Effector memory CD8-positive, alpha-beta T cell (primary cell): ENCODE measurements around the gene PDLIM5.
"Not testable (repeated sequence)": the region's sequence is repeated elsewhere in the genome, so short reads cannot be mapped to it uniquely, and the experiment has no call there.

Source experiments
- ATAC-seq: fragments of 150-1000 bp; cut with Tn5 transposase; replicated peaks from 2 replicates; pipeline ENCODE4 v1.10.0; 2021; ENCODE audit warnings: mild to moderate bottlenecking, moderate library complexity
- DNase-seq, 3 experiments: peaks; one replicate each; pipeline ENCODE4 v3.0.0; 2021
- H3K27ac Mint-ChIP-seq, 2 donors: one replicate each; pipeline ENCODE4 v1.8.0; 2022; ENCODE audit warnings: mild to moderate bottlenecking in 2 of 2, mixed read lengths in 2 of 2, moderate library complexity in 2 of 2
- H3K27me3 Mint-ChIP-seq, 2 donors: one replicate each; pipeline ENCODE4 v1.8.0; 2022; ENCODE audit warnings: mixed read lengths in 2 of 2
- H3K36me3 Mint-ChIP-seq: one replicate; pipeline ENCODE4 v1.8.0; 2022; ENCODE audit warnings: mild to moderate bottlenecking, moderate library complexity, mixed read lengths; ENCODE audit not compliant: insufficient read depth
- H3K4me1 Mint-ChIP-seq, 2 donors: one replicate each; pipeline ENCODE4 v1.8.0; 2022; ENCODE audit warnings: low read depth in 2 of 2, mixed read lengths in 2 of 2
- H3K4me3 Mint-ChIP-seq, 2 donors: one replicate each; pipeline ENCODE4 v1.8.0; 2022; ENCODE audit warnings: mild to moderate bottlenecking in 2 of 2, mixed read lengths in 2 of 2, moderate library complexity in 2 of 2
- H3K9me3 Mint-ChIP-seq, 2 donors: one replicate each; pipeline ENCODE4 v1.8.0; 2022; ENCODE audit warnings: mixed read lengths in 2 of 2

The PDLIM5 gene

GRCh38 chr4:94536649-94537469, 85.1 kb downstream of the PDLIM5 start:
- H3K4me1 Mint-ChIP-seq: peaks cover 6 to 10% of the 10 kb centered on the region in 2 donors
- DNase-seq: no peak
- H3K36me3 Mint-ChIP-seq: no peaks in the 10 kb centered on the region
- no peak for ATAC-seq
- H3K27me3 Mint-ChIP-seq: no peaks in the 10 kb centered on the region
- no peak overlapping the region for H3K4me3 Mint-ChIP-seq
- no peak overlapping the region for H3K27ac Mint-ChIP-seq
- H3K9me3 Mint-ChIP-seq: no peaks in the 10 kb centered on the region

GRCh38 chr4:94537921-94538628, 86.3 kb downstream of the PDLIM5 start:
- peaks cover 6 to 10% of the 10 kb centered on the region in 2 donors for H3K4me1 Mint-ChIP-seq
- DNase-seq: no peak
- H3K27me3 Mint-ChIP-seq: no peaks in the 10 kb centered on the region
- no peak overlapping the region for H3K4me3 Mint-ChIP-seq
- H3K9me3 Mint-ChIP-seq: no peaks in the 10 kb centered on the region
- no peaks in the 10 kb centered on the region for H3K36me3 Mint-ChIP-seq
- ATAC-seq: no peak
- H3K27ac Mint-ChIP-seq: no peak overlapping the region

- H3K27me3 Mint-ChIP-seq: no peaks in the 10 kb centered on the region
- H3K4me1 Mint-ChIP-seq: peaks cover 2 to 6% of the 10 kb centered on the region in 2 donors
- H3K4me3 Mint-ChIP-seq: no peak overlapping the region
- ATAC-seq: no peak
- no peaks in the 10 kb centered on the region for H3K9me3 Mint-ChIP-seq
- no peak overlapping the region for H3K27ac Mint-ChIP-seq
- DNase-seq: no peak
- no peaks in the 10 kb centered on the region for H3K36me3 Mint-ChIP-seq
Observed at GRCh38 chr4:94540476-94540875, 88.7 kb downstream of the PDLIM5 start.

GRCh38 chr4:94544811-94545210, 93.1 kb downstream of the PDLIM5 start:
- H3K27me3 Mint-ChIP-seq: no peaks in the 10 kb centered on the region
- no peaks in the 10 kb centered on the region for H3K36me3 Mint-ChIP-seq
- H3K4me3 Mint-ChIP-seq: no peak overlapping the region
- DNase-seq (no peak), ATAC-seq (no peak)
- H3K9me3 Mint-ChIP-seq: no peaks in the 10 kb centered on the region
- no peak overlapping the region for H3K27ac Mint-ChIP-seq
- H3K4me1 Mint-ChIP-seq: peaks cover 4% of the 10 kb centered on the region in 2 donors

GRCh38 chr4:94545296-94545695, 93.6 kb downstream of the PDLIM5 start:
- Mint-ChIP-seq H3K36me3 (no peaks in the 10 kb centered on the region), H3K27me3 (no peaks in the 10 kb centered on the region), H3K4me3 (no peak overlapping the region), H3K4me1 (peaks cover 4% of the 10 kb centered on the region in 2 donors), H3K27ac (no peak overlapping the region), H3K9me3 (no peaks in the 10 kb centered on the region)
- ATAC-seq: no peak
- no peak for DNase-seq

GRCh38 chr4:94546949-94547348, 95.2 kb downstream of the PDLIM5 start:
- Mint-ChIP-seq H3K27me3 (no peaks in the 10 kb centered on the region), H3K4me3 (no peak overlapping the region), H3K9me3 (no peaks in the 10 kb centered on the region), H3K4me1 (peaks cover 2 to 4% of the 10 kb centered on the region in 2 donors), H3K27ac (no peak overlapping the region), H3K36me3 (no peaks in the 10 kb centered on the region)
- no peak for ATAC-seq
- DNase-seq: no peak

- no peak for ATAC-seq
- Mint-ChIP-seq H3K36me3 (no peaks in the 10 kb centered on the region), H3K9me3 (no peaks in the 10 kb centered on the region), H3K27ac (no peak overlapping the region), H3K4me1 (peaks cover 2 to 4% of the 10 kb centered on the region in 2 donors), H3K27me3 (no peaks in the 10 kb centered on the region), H3K4me3 (no peak overlapping the region)
- no peak for DNase-seq
Observed at GRCh38 chr4:94548571-94548970, 96.8 kb downstream of the PDLIM5 start.

GRCh38 chr4:94550352-94550751, 98.6 kb downstream of the PDLIM5 start:
- H3K9me3 Mint-ChIP-seq: no peaks in the 10 kb centered on the region
- H3K4me1 Mint-ChIP-seq: peaks cover 2 to 4% of the 10 kb centered on the region in 2 donors
- DNase-seq (no peak), ATAC-seq (no peak)
- no peaks in the 10 kb centered on the region for H3K36me3 Mint-ChIP-seq
- no peak overlapping the region for H3K4me3 Mint-ChIP-seq
- H3K27me3 Mint-ChIP-seq: no peaks in the 10 kb centered on the region
- no peak overlapping the region for H3K27ac Mint-ChIP-seq

GRCh38 chr4:94550851-94551250, 99.1 kb downstream of the PDLIM5 start:
- Mint-ChIP-seq H3K9me3 (no peaks in the 10 kb centered on the region), H3K36me3 (no peaks in the 10 kb centered on the region), H3K27ac (no peak overlapping the region), H3K4me3 (no peak overlapping the region), H3K4me1 (peaks cover 2 to 4% of the 10 kb centered on the region in 2 donors), H3K27me3 (no peaks in the 10 kb centered on the region)
- ATAC-seq (no peak), DNase-seq (no peak)

- H3K4me1 Mint-ChIP-seq: peaks cover 2 to 4% of the 10 kb centered on the region in 2 donors
- H3K4me3 Mint-ChIP-seq: no peak overlapping the region
- H3K27me3 Mint-ChIP-seq: no peaks in the 10 kb centered on the region
- no peak for DNase-seq
- H3K9me3 Mint-ChIP-seq: no peaks in the 10 kb centered on the region
- H3K27ac Mint-ChIP-seq: no peak overlapping the region
- no peak for ATAC-seq
- no peaks in the 10 kb centered on the region for H3K36me3 Mint-ChIP-seq
Observed at GRCh38 chr4:94551643-94552564, 100.2 kb downstream of the PDLIM5 start.

- not testable (repeated sequence) for H3K27ac Mint-ChIP-seq, ATAC-seq, H3K4me1 Mint-ChIP-seq, H3K36me3 Mint-ChIP-seq, H3K4me3 Mint-ChIP-seq, DNase-seq, H3K9me3 Mint-ChIP-seq, H3K27me3 Mint-ChIP-seq
Observed at GRCh38 chr4:94556047-94556446, 104.3 kb downstream of the PDLIM5 start.

GRCh38 chr4:94557632-94558031, 105.9 kb downstream of the PDLIM5 start:
- not testable (repeated sequence) for H3K27me3 Mint-ChIP-seq, H3K4me3 Mint-ChIP-seq, H3K36me3 Mint-ChIP-seq, ATAC-seq, H3K27ac Mint-ChIP-seq, H3K4me1 Mint-ChIP-seq, H3K9me3 Mint-ChIP-seq, DNase-seq

GRCh38 chr4:94558392-94558904, 106.7 kb downstream of the PDLIM5 start:
- ATAC-seq: no peak
- Mint-ChIP-seq H3K4me3 (no peak overlapping the region), H3K9me3 (no peaks in the 10 kb centered on the region), H3K4me1 (peaks cover 0 to 9% of the 10 kb centered on the region in 2 donors), H3K27me3 (no peaks in the 10 kb centered on the region), H3K27ac (no peak overlapping the region), H3K36me3 (no peaks in the 10 kb centered on the region)
- no peak for DNase-seq
